A673 (cell line): ENCODE results near the gene PPP4C. TPM values are rescaled to one million over a fixed set of nuclear protein-coding genes. Genes with fewer than 3 reads are reported as not detected.
"Not testable (repeated sequence)": the region's sequence is repeated elsewhere in the genome, so short reads cannot be mapped to it uniquely, and the experiment has no call there.

Experiments used
- BruUV-seq: library from RNA; stranded (reverse); fragments of 400-500 nt; replicated peaks from 2 replicates; lab custom pipeline; 2021; lab: Mats Ljungman, UMichigan
- CTCF ChIA-PET: fragments of 300-600 bp; sonication (Branson Sonifier 250); formaldehyde crosslinking; loops from one replicate; lab custom pipeline; 2022; ENCODE audit warnings: antibody characterized with exemption; lab: Charles Lee
- POLR2A ChIA-PET: fragments of 300-600 bp; sonication (Branson Sonifier 250); formaldehyde crosslinking; loops from one replicate; lab custom pipeline; 2022; ENCODE audit warnings: antibody characterized with exemption; ENCODE audit not compliant: low non-redundant PET; lab: Charles Lee
- DNase-seq: peaks from one replicate; pipeline ENCODE4 v3.0.0-alpha.2; 2015; ENCODE audit warnings: low spot score
- H3K27ac ChIP-seq: fragments of 200-600 bp; sonication (generic); 2 replicates; pipeline ENCODE4 v1.5.1; 2016; ENCODE audit warnings: mixed run types, low read depth, mild to moderate bottlenecking, mixed read lengths, antibody characterized with exemption, low read length; ENCODE audit not compliant: poor library complexity, severe bottlenecking
- H3K27me3 ChIP-seq: fragments of 200-600 bp; sonication (generic); replicated peaks from 2 replicates; pipeline ENCODE4 v1.6.1; 2017; ENCODE audit warnings: mixed run types, low read depth, mild to moderate bottlenecking, mixed read lengths, antibody characterized with exemption, low read length; ENCODE audit not compliant: insufficient read depth, poor library complexity
- H3K36me3 ChIP-seq: fragments of 200-600 bp; sonication (generic); 2 replicates; pipeline ENCODE4 v1.6.1; 2016; ENCODE audit warnings: mixed run types, mild to moderate bottlenecking, mixed read lengths, antibody characterized with exemption, low read length; ENCODE audit not compliant: insufficient read depth, poor library complexity, severe bottlenecking
- H3K4me1 ChIP-seq: fragments of 200-600 bp; sonication (generic); 2 replicates; pipeline ENCODE4 v1.6.1; 2017; ENCODE audit warnings: mixed run types, mild to moderate bottlenecking, mixed read lengths, antibody characterized with exemption, low read length; ENCODE audit not compliant: insufficient read depth, poor library complexity, severe bottlenecking
- H3K4me3 ChIP-seq: fragments of 200-600 bp; sonication (generic); 2 replicates; pipeline ENCODE4 v1.5.1; 2016; ENCODE audit warnings: low read depth, mixed run types, mild to moderate bottlenecking, mixed read lengths, low read length; ENCODE audit not compliant: poor library complexity, severe bottlenecking
- H3K9me3 ChIP-seq: fragments of 200-600 bp; sonication (generic); 2 replicates; pipeline ENCODE4 v1.6.1; 2016; ENCODE audit warnings: mixed run types, low read depth, mild to moderate bottlenecking, mixed read lengths, antibody characterized with exemption, low read length; ENCODE audit not compliant: poor library complexity, severe bottlenecking
- EZH2 ChIP-seq: fragments of 200-600 bp; sonication (generic); IDR thresholded peaks from 2 replicates; pipeline ENCODE4 v1.6.1; 2017; ENCODE audit warnings: borderline replicate concordance, low read depth, mild to moderate bottlenecking, mixed read lengths, antibody characterized with exemption, low read length; ENCODE audit not compliant: poor library complexity, severe bottlenecking
- intact Hi-C: fragments of 100-400 bp; cut with micrococcal nuclease; formaldehyde crosslinking; loops from one replicate; pipeline ENCODE4 v1.10.0; 2022; ENCODE audit not compliant: unreplicated experiment
- total RNA-seq: library from RNA; stranded (reverse); gene quantifications from 2 replicates; pipeline ENCODE4 v1.2.3, GENCODE V29; 2021
- TF ChIP-seq, protein P1 (sequence below): fragments of 300-800, 200-600 bp; sonication (generic); conservative IDR thresholded peaks from 2 replicates; pipeline ENCODE4 v1.5.1; 2017; ENCODE audit warnings: low read depth, mild to moderate bottlenecking, antibody characterized with exemption, low read length, moderate library complexity, mixed read lengths

PPP4C gene
- total RNA-seq, 1 experiment from 2014 or later: 122 TPM

DNA sequence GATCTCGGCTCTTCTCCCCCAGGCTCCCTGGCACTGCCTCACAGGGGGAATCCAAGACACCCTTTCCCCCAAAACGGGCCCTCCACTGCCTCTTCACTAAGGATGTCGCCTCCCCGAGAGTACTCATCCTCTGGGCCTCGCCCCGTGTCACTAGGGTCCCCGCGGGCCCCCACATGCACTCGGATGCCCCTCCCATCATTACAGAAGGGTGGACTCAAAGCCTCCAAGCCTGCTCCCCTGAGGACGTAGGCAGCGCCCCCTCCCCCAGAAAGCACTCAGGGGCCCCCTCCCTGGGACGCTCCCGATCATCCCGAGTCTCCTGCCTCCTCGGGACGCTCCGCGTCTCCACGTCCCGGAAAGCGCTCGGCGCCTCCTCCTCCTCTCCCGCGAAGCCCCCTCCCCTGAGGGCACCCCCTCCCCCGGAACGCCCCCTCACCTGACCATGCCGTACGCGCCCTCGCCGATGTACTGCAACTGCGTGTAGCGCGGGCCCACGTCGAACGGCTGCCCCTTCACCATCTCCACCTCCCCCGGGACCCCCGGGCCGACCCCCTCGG is 46.9 kb downstream of the PPP4C start:
- ChIA-PET CTCF (interaction anchor here (0.5 kb wide), 1 partner anchor 78 kb away, joined by 8 read pairs; no protein-coding TSS in a partner anchor), POLR2A (no interaction called here)
- no TSS peak for BruUV-seq

DNA sequence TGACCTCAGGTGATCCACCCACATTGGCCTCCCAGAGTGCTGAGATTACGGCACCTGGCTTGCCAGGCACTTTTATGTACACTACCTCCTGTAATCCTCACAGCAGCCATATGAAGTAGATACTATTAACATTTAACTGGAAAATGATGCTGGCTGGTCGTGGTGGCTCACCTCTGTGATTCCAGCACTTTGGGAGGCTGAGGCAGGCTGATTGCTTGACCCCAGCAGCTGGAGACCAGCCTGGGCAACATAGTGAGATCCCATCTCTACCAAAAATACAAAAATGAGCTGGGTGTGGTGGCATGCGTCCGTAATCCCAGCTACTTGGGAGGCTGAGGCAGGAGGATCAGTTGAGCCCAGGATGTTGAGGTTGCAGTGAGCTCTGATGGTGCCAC is 49.2 kb downstream of the PPP4C start:
- peaks cover 4% of the 10 kb centered on the region for H3K4me1 ChIP-seq
- CTCF ChIA-PET: no interaction called here

More for the DNA sequence above, 46.9 kb downstream of the PPP4C start:
- H3K27ac ChIP-seq: peak overlapping the region; percentile 74
- H3K9me3 ChIP-seq: no peaks in the 10 kb centered on the region
- H3K36me3 ChIP-seq: peaks cover 9% of the 10 kb centered on the region
- peak; percentile 23 for DNase-seq
- intact Hi-C loops: loop anchor here (5.0 kb wide), 1 partner anchor 285 kb away; the partner anchor contains the start of gene ZNF771
- no peaks in the 10 kb centered on the region for H3K27me3 ChIP-seq
- peak overlapping the region; percentile 90 for H3K4me3 ChIP-seq
- TF ChIP-seq, protein P1, sequence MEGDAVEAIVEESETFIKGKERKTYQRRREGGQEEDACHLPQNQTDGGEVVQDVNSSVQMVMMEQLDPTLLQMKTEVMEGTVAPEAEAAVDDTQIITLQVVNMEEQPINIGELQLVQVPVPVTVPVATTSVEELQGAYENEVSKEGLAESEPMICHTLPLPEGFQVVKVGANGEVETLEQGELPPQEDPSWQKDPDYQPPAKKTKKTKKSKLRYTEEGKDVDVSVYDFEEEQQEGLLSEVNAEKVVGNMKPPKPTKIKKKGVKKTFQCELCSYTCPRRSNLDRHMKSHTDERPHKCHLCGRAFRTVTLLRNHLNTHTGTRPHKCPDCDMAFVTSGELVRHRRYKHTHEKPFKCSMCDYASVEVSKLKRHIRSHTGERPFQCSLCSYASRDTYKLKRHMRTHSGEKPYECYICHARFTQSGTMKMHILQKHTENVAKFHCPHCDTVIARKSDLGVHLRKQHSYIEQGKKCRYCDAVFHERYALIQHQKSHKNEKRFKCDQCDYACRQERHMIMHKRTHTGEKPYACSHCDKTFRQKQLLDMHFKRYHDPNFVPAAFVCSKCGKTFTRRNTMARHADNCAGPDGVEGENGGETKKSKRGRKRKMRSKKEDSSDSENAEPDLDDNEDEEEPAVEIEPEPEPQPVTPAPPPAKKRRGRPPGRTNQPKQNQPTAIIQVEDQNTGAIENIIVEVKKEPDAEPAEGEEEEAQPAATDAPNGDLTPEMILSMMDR: no peak
- TF ChIP-seq EZH2: no peak
- H3K4me1 ChIP-seq: peaks cover 4% of the 10 kb centered on the region

DNA sequence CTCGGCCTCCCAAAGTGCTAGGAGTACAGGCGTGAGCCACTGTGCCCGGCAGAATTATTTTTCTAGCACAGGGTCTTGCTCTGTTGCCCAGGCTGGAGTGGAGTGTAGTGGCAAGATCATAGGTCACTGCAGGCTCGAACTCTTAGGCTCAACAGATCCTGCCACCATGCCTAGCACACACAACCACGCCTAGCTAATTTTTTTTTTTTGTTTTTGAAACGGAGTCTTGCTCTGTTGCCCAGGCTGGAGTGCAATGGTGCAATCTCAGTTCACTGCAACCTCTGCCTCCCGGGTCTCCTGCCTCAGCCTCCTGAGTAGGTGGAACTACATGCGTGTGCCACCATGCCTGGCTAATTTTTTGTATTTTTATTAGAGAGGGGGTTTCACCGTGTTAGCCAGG is 49.9 kb downstream of the PPP4C start:
- CTCF ChIA-PET, POLR2A ChIA-PET, H3K27me3 ChIP-seq, intact Hi-C loops, DNase-seq, H3K27ac ChIP-seq, H3K9me3 ChIP-seq, H3K36me3 ChIP-seq, H3K4me1 ChIP-seq, BruUV-seq, H3K4me3 ChIP-seq: not testable (repeated sequence)

More for the DNA sequence above, 49.2 kb downstream of the PPP4C start:
- H3K4me3 ChIP-seq: no peak overlapping the region
- H3K27ac ChIP-seq: no peak overlapping the region
- H3K36me3 ChIP-seq: no peaks in the 10 kb centered on the region
- no peaks in the 10 kb centered on the region for H3K9me3 ChIP-seq
- DNase-seq: no peak
- BruUV-seq: no TSS peak
- intact Hi-C loops: loop anchor here (5.0 kb wide), 1 partner anchor 282 kb away; the partner anchor contains the start of gene ZNF771
- H3K27me3 ChIP-seq: no peaks in the 10 kb centered on the region
- TF ChIP-seq, protein P1: no peak
- no peak for TF ChIP-seq EZH2
- POLR2A ChIA-PET: no interaction called here

DNA sequence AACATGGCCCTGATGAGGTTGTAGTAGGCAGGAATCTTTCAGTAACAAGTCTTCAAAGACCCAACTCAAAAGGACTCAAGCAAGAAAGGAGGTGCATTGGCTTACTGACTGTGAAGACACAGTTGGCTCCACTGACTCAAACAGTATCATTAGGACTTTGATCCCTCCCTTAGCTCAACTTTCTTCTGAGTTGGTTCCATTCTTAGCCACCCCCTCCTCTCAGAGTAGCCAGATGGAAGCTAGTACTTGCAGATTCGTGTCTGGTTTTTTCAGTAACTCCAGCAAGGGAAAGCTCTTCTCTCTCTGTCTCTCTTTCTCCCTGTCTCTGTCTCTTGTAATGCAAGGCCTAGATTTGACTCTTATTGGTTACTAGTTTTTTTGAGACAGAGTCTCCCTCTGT is 52.2 kb downstream of the PPP4C start:
- H3K36me3 ChIP-seq: no peaks in the 10 kb centered on the region
- no peak for DNase-seq
- intact Hi-C loops: no loop called here
- no peak overlapping the region for H3K4me3 ChIP-seq
- TF ChIP-seq, protein P1: no peak
- no peak for TF ChIP-seq EZH2
- no TSS peak for BruUV-seq
- no peaks in the 10 kb centered on the region for H3K9me3 ChIP-seq
- H3K4me1 ChIP-seq: peaks cover 8% of the 10 kb centered on the region
- no peak overlapping the region for H3K27ac ChIP-seq
- CTCF ChIA-PET: no interaction called here
- POLR2A ChIA-PET: no interaction called here
- no peaks in the 10 kb centered on the region for H3K27me3 ChIP-seq
